Activated B cell treated with CpG ODN at 0.5 μM for 24 hours (primary cell): Measurements from ENCODE around the gene MMP2. TPM values are rescaled to one million over a fixed set of nuclear protein-coding genes. Genes with fewer than 3 reads are reported as not detected.

ENCODE experiments used
- ATAC-seq: fragments of 200-7000 bp; cut with Tn5 transposase; one replicate; pipeline ENCODE4 v1.10.0; 2021; ENCODE audit warnings: low read depth, mild to moderate bottlenecking, moderate library complexity
- CTCF ChIA-PET: fragments of 350-600 bp; sonication (Branson Sonifier 250); formaldehyde crosslinking; loops from one replicate; lab custom pipeline; 2021; ENCODE audit warnings: antibody characterized with exemption; lab: Charles Lee
- POLR2A ChIA-PET: fragments of 350-600 bp; sonication (Branson Sonifier 250); formaldehyde crosslinking; loops from one replicate; lab custom pipeline; 2021; ENCODE audit warnings: antibody characterized with exemption; lab: Charles Lee
- DNase-seq: peaks from one replicate; pipeline ENCODE4 v3.0.0; 2022
- H3K27ac Mint-ChIP-seq: one replicate; pipeline ENCODE4 v1.8.0; 2020; ENCODE audit warnings: mixed read lengths
- H3K27me3 Mint-ChIP-seq: one replicate; pipeline ENCODE4 v1.8.0; 2021; ENCODE audit warnings: mixed read lengths
- H3K36me3 Mint-ChIP-seq: one replicate; pipeline ENCODE4 v1.8.0; 2021; ENCODE audit warnings: low read depth, mixed read lengths
- H3K4me1 Mint-ChIP-seq: one replicate; pipeline ENCODE4 v1.8.0; 2021; ENCODE audit warnings: mixed read lengths
- H3K4me3 Mint-ChIP-seq: one replicate; pipeline ENCODE4 v1.8.0; 2020; ENCODE audit warnings: mild to moderate bottlenecking, mixed read lengths
- H3K9me3 Mint-ChIP-seq: one replicate; pipeline ENCODE4 v1.8.0; 2020; ENCODE audit warnings: mixed read lengths
- CTCF ChIP-seq: fragments of 200-600 bp; IDR thresholded peaks from one replicate; pipeline ENCODE4 v1.8.0; 2022; ENCODE audit warnings: antibody characterized with exemption, mild to moderate bottlenecking
- intact Hi-C: fragments of 100-400 bp; cut with micrococcal nuclease; formaldehyde crosslinking; loops from one replicate; pipeline ENCODE4 v1.15.1; 2024
- total RNA-seq: library from RNA; stranded (reverse); gene quantifications from 2 replicates; pipeline ENCODE4 v1.2.3, GENCODE V29; 2022

Gene MMP2
- total RNA-seq, 1 donor from 2014 or later, result not detected

DNA sequence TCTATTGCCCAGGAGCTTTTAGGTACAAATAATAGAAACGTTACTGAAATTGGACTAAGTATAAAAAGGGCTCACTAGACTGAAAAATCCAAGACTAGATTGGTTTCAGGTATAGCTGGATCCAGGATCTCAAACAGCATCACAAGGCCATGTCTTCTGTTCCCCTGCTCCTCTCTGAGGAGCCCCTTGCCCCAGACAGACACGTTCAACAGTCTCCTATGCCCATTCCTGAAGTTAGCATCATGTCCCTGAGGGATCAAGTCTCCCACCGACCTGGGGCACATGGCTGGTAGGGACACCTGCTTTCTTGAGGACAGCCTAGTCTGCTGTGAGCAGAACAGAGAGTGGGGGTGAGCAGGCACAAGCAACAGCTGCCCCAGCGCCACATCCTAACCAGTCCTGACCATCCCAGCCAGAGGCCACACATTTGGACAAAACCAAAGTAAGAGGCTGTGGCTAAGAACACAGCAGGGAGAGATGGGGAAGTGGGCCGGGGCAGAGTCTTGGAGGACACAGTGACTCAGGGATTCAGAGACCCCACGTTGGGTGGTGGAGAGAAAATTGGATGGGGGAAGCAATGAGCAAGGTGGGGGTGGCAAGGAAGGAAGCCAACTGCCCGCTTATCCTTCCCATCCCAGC is 10.5 kb upstream of the MMP2 start:
- CTCF ChIA-PET, result no interaction called here
- TF ChIP-seq CTCF, result no peak
- ATAC-seq (no peak), DNase-seq (no peak)
- H3K4me3 Mint-ChIP-seq, result no peak overlapping the region
- POLR2A ChIA-PET, result no interaction called here
- no peak overlapping the region for H3K27ac Mint-ChIP-seq
- no peaks in the 10 kb centered on the region for H3K27me3 Mint-ChIP-seq
- H3K36me3 Mint-ChIP-seq, result no peaks in the 10 kb centered on the region
- intact Hi-C loops, result loop anchor here (10.0 kb wide), 1 partner anchor 1694 kb away; no protein-coding TSS in a partner anchor
- no peaks in the 10 kb centered on the region for H3K9me3 Mint-ChIP-seq
- H3K4me1 Mint-ChIP-seq, result no peaks in the 10 kb centered on the region

GRCh38 chr16:55469821-55470532 is 9.0 kb upstream of the MMP2 start:
- no peaks in the 10 kb centered on the region for H3K4me1 Mint-ChIP-seq
- CTCF ChIA-PET, result no interaction called here
- H3K27me3 Mint-ChIP-seq, result no peaks in the 10 kb centered on the region
- DNase-seq (no peak), ATAC-seq (no peak)
- TF ChIP-seq CTCF, result no peak
- H3K36me3 Mint-ChIP-seq, result no peaks in the 10 kb centered on the region
- POLR2A ChIA-PET, result no interaction called here
- intact Hi-C loops, result loop anchor here (10.0 kb wide), 1 partner anchor 1695 kb away; no protein-coding TSS in a partner anchor
- H3K27ac Mint-ChIP-seq, result no peak overlapping the region
- H3K9me3 Mint-ChIP-seq, result no peaks in the 10 kb centered on the region
- no peak overlapping the region for H3K4me3 Mint-ChIP-seq

DNA sequence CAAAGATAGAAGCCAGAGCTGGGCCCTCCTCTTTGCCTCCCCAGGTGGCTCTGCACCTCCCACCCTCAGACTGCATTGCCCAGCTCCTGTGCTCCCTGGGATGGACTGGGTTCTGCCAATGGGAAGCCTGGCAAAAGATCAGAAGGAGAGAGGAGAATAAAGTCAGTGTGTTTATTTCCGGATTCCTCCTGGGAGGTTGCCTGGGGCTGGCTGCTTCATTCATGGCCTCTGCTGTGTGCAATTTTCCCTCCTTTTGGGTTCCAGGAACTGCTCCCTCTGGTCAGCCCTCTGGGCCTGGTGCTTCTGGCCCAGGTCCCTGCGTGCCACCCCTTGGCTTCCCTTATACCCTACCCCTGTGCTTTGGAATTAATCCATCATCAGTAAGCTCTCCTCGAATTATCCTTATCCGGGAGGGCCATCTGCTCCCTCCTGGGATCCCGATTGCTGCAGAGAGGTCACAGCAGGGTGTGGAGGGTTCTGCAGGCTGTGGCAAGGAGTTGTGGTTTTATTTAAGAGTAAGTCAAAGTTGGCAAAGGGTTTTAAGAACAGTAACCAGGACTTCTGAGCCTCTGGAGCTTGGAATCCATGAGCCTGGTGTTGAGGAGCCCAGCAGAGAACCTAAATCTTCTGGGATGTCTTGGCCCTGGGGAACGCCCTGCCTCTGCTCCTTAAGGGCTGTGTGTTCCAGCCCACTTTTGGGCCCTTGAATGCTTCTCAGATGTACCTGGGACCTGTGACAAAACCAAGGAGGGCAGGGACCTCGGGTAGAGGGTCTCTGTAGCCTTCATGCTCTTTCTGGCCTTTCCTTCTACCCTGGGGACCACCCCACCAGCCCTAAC is 8.2 kb upstream of the MMP2 start:
- H3K27me3 Mint-ChIP-seq, result no peaks in the 10 kb centered on the region
- ChIA-PET CTCF (no interaction called here), POLR2A (no interaction called here)
- intact Hi-C loops, result no loop called here
- no peaks in the 10 kb centered on the region for H3K4me1 Mint-ChIP-seq
- no peaks in the 10 kb centered on the region for H3K36me3 Mint-ChIP-seq
- no peak for TF ChIP-seq CTCF
- DNase-seq (no peak), ATAC-seq (no peak)
- H3K27ac Mint-ChIP-seq, result no peak overlapping the region
- no peak overlapping the region for H3K4me3 Mint-ChIP-seq
- H3K9me3 Mint-ChIP-seq, result no peaks in the 10 kb centered on the region

DNA sequence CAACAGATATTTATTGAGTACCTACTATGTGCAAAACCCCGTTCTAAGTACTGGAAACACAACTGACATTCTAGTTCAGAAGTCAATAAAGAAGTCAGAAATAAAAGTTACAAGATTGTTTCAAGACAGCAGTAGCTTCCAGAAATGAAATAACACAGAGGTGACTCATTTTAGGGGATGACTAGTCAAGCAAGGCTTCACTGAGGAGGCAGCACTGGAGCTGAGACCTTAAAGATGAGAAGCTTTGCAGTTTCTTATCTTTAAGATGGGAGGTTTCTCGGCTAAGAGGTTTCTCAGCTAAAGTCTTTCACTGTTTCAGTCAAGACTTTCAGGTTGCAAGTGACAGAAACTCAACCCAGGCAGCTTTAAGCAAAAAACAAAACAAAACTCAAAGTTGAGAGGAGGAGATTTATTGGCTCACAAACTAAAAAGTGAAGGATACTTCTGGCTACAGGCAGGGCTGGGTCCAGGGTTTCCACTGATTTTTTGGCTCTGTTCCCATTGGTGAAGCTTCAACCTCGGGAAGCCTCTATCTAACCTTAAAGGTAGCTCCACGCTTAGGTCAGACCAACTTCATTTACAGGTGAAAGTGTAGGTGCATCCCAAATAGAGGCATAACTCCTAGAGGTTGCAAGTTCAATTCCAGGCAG is 7.4 kb upstream of the MMP2 start:
- intact Hi-C loops, result no loop called here
- TF ChIP-seq CTCF, result no peak
- DNase-seq (no peak), ATAC-seq (no peak)
- H3K36me3 Mint-ChIP-seq, result no peaks in the 10 kb centered on the region
- no peak overlapping the region for H3K4me3 Mint-ChIP-seq
- H3K9me3 Mint-ChIP-seq, result no peaks in the 10 kb centered on the region
- H3K27me3 Mint-ChIP-seq, result peaks cover 5% of the 10 kb centered on the region
- H3K27ac Mint-ChIP-seq, result no peak overlapping the region
- no peaks in the 10 kb centered on the region for H3K4me1 Mint-ChIP-seq
- ChIA-PET CTCF (no interaction called here), POLR2A (no interaction called here)
